Epidermal melanocyte (primary cell): Measurements from ENCODE around the gene NINL.
"Not testable (repeated sequence)": the region's sequence is repeated elsewhere in the genome, so short reads cannot be mapped to it uniquely, and the experiment has no call there.

Experiments
- DNase-seq: peaks from one replicate; pipeline ENCODE4 v3.0.0; 2011; ENCODE audit warnings: low spot score; ENCODE audit not compliant: insufficient read length

Gene NINL

GRCh38 chr20:25584905-25585704 is at the start of gene NINL:
NINL (minus strand) TSS chr20:25585531; CDS start chr20:25526587, 58,944 bp downstream.
- peak; percentile 50 for DNase-seq

DNA sequence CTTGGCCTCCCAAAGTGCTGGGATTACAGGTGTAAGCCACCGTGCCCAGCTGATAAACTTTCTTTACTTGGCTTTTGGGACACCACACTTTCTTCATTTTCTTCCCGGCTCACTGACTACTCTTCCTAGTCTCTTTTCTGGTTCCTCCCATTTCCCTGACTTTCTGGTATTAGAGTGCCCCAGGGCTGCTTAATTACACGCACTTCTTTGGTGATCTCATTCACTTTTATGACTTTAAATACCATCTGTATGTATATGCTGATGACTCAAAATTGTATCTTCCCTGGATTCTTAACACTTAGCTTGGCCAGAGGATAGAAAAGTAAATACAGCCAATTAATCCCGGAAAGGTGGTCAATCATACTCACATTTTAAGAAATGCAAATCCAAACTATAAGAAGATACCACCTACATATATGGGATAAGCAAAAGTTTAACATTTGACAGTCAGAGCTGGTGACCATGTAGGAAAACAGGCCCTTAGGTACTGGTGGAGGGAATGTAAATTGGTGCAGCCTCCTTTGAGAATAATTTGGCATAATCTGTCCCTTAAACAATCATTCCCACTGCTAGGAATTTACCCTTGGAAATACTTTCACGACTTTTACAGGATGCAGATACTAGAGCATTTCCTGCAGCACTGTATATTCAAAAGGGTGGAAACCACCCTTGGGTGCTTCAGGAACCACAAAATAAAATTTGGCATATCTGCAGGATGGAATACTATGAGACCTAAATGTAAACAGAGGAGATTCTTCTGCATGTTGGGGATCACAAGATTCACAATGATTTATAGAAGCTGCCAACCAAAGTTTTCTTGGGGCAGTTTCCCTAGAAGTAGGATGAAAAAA is 47.8 kb upstream of the NINL start:
- no peak for DNase-seq

GRCh38 chr20:25630615-25631014 is 45.3 kb upstream of the NINL start:
- DNase-seq, result not testable (repeated sequence)

- no peak for DNase-seq
These were observed 44.6 kb upstream of the NINL start for GRCh38 chr20:25629816-25630499.

GRCh38 chr20:25626779-25627178 is 41.4 kb upstream of the NINL start:
- no peak for DNase-seq

DNA sequence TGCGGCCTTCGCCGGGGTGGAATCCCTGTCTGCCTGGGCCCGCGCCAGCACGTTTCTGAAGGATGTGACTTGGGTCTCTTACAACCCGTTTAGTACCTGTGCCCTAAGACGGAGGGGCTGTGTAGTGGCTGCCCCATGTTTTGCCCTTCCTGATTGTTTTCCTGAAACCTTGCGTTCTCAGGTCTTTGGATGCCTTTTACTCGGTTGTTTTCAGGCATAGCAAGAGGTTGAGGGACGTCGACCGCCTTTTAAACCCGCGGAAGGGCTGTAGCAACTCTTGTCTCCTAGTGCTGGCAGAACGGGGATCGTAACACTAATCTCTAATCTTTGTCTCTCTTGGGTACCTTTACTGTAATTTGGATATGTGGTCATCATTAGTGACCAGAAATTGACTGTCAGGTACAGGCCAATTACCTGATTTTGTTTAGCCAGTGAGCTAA is 39.2 kb upstream of the NINL start:
- no peak for DNase-seq

DNA sequence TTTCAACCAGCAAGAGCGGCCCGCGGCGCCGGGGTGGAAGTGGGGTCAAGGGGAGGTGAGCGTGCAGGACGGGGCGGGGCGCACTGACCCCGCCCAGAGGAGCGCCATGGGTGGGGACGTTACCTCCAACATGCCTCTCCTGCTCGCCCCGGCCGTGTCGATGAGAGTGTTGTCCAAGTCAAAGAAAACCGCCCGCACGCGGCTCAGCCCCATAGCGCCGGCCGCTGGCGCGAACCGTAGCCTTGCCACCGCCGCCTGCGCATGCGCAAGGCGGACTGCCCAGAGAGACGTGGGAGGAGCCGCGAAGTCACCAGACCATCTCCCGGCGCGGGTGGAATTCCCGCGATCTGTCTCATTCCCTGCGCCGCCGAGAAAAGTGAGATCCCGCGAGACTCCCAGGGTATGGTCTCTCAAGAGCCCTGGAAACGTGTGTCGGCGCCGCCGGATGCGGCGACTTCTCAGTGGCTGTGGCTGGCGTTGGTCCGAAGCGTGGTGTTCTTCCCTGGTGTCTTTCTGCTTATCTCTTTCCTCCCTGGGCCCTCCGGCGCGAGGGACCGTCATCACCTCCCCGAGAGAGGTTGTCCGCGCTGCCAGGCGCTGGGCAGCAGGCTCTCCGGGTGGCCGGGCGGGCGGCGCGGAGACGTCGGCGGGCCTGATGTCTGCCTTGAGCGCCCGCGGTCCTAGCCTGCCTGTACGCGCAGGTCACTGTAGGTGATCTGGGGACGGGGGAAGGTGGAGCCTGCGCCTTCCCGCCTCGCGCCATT is 38.6 kb upstream of the NINL start, which contains the start of gene NANP:
NANP (minus strand) TSS at position 279 of the 764 bp plus-strand sequence; CDS start at position 213, 66 bp downstream.
- DNase-seq, result peak; percentile 90

DNA sequence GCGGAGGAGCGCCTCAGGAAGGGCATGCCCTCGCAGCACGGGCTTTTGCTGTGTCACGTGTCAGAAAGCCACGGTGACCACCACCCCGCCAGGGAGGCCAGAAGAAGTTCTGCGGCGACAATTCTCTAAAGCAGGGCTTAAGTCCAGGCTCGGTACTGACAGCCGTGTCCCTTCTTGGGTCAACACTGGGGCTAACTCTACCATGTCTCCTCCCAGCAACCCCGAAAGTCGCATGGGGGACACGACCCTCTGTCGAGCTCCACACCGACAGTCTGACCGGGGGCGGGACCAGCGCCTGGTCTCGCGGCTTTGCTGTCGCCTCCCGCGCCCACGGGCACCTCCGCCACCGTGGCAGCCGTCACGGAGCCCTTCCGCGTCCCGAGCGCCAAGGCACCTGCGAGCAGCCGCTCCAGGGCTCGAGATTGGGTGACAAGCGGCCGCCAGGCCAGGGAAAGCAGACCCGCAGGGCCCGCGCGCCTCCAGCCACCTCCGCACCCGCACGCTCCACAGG is 37.9 kb upstream of the NINL start:
- no peak for DNase-seq

DNA sequence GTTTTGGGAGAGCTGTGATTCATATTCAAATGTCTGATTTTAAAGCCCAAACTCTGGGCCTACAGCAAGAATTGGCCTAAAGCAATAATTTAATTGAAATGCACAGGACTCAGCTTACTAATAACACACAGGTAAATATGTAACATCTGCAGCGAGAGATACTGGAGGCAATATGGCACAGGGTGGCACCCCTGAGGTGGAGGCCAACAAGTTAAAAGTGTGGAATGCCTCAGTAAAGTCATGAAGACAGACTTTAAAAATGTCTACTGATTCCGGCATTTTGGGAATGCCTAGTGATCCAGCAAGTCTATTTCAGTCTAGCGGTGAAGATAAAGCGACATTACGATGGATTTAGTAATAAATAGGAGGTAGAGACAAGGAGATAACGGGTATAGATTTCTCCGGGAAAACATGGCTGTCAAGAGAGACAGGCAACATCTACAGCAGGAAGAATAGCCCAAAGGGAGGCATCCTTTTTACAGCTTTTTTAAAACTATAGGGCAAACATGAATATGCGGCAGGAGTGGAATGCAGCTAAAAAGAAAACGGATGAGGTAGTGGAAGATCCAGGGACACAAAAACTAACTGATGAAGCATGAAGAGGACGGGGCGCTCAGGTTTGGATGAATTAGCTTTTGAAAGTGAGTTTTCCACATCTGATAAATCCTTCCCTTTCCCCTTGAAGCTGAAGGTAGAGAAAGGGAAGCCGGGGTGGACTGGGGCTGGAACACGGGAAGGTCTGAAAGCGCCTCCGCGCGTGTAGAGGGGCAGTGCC is 37.3 kb upstream of the NINL start:
- DNase-seq, result no peak

GRCh38 chr20:25622049-25622448 is 36.7 kb upstream of the NINL start:
- DNase-seq, result no peak

GRCh38 chr20:25619514-25619913 is 34.2 kb upstream of the NINL start:
- DNase-seq, result no peak

DNA sequence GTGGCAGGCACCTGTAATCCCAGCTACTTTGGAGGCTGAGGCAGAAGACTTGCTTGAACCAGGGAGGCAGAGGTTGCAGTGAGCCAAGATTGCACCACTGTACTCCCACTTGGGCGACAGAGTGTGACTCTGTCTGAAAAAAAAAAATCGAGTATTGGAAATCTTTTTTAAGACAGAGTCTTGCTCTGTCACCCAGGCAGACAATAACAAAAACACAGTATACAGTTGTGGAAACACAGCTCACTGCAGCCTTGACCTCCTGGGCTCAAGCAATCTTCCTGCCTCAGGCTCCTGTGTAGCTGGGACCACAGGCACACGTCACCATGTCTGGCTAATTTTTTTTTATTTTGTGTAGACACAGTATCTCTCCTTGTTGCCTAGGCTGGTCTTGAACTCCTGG is 23.4 kb upstream of the NINL start:
- DNase-seq, result no peak

DNA sequence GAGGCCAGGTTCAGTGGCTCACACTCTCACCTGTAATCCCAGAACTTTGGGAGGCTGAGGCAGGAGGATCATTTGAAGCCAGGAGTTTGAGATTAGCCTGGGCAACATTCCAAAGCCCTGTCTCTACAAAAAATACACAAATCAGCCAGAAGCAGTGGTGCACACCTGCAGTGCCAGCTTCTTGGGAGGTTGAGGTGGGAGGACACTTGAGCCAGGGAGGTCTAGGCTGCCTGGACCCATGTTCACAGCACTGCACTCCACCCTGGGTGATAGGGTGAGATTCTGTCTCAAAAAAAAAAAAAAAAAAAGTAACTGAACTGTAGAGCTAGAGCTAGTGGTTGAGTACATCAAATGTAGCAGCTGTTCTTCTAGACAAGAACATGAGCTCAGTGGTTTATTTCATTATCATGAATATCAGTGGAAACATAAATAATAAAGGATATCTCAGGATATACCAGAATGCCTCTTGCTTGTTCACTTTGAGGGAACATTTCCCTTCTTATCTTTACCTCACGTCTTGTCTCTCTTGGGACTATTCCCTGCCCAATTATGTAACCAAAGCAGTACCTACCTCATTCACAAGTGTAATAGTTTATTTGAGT is 20.9 kb upstream of the NINL start:
- no peak for DNase-seq

DNA sequence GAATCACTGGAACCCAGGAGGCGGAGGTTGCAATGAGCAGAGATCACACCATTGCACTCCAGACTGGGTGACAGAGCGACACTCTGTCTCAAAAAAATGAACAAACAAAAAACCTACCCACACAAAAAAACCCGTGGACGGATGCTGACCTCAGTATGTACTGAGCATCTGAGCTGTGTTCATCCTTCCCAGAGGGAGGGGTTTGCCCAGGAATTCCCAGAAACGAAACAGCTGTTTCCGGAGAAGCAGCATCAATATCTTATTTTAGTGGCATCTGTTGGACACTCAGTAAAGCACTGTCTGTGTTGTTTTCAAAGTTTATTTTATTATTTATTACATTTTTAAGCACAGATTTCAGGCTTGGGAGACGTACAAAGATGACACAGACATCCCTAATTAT is 19.8 kb upstream of the NINL start:
- DNase-seq, result no peak

GRCh38 chr20:25604611-25605010 is 19.3 kb upstream of the NINL start:
- DNase-seq, result no peak

GRCh38 chr20:25602914-25603309 is 17.6 kb upstream of the NINL start:
- DNase-seq, result not testable (repeated sequence)

DNA sequence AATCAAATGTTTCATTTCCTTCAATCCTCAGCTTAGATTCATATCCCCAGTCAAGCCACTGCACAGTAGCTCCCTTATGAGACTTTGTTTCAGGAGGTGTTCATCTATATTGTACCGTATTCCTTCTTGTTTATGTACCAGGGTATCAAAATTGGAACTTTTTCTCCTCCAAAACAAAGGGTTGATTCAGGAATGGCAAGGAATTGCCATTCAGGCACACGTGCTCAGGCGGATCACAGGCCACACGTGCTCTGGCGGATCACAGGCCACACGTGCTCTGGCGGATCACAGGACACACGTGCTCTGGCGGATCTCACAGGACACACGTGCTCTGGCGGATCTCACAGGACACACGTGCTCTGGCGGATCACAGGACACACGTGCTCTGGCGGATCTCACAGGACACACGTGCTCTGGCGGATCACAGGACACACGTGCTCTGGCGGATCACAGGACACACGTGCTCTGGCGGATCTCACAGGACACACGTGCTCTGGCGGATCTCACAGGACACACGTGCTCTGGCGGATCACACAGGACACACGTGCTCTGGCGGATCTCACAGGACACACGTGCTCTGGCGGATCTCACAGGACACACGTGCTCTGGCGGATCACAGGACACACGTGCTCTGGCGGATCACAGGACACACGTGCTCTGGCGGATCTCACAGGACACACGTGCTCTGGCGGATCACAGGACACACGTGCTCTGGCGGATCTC is 17.0 kb upstream of the NINL start:
- not testable (repeated sequence) for DNase-seq

DNA sequence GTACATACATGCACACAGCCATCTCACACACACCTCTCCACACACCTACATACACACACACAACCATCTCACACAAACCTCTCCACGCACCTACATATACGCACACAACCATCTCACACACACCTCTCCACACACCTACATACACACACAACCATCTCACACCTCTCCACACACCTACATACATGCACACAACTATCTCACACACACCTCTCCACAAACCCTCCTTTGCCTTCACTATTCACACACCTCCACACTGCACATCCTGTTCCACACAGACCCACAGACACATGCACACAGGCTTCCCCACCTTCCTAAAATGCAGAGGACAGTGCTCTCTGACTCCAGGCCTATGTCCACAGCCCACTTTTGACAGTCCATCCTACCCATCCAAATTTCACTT is 16.3 kb upstream of the NINL start:
- DNase-seq, result no peak

DNA sequence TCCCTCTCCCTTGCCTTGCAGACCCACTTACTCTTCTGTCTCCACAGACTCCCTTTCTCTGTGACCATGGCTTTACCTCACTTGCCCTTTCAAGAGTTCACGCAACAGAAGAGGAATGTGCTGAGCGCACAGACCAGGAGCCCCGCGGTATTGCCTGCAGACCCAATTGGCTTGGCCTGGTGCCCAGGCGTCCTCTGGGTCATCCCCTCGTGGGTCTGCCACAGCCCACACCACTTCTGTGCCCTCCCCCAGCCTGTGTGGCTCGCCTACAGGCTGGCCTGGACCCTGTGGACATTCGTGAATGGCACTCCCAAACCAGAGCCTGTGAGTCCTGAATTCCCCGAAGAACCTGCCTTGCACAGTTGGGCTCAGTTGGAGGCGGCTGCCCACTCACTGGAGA is 15.3 kb upstream of the NINL start:
- no peak for DNase-seq
